HepG2 (cell line): ENCODE results near the gene MRPL28. TPM values are rescaled to one million over a fixed set of nuclear protein-coding genes. Genes with fewer than 3 reads are reported as not detected.

ENCODE experiments used
- ARID5B ChIP-seq: IDR thresholded peaks from 2 replicates; pipeline ENCODE4 v1.4.0; 2020; ENCODE audit warnings: mild to moderate bottlenecking, missing genetic modification reagents
- ASH2L ChIP-seq: fragments of 300-600, 200-600 bp; sonication (generic); IDR thresholded peaks from 2 replicates; pipeline ENCODE4 v1.7.0; 2017; ENCODE audit warnings: low read depth, mild to moderate bottlenecking, moderate library complexity, mixed read lengths, low read length; ENCODE audit not compliant: insufficient read length
- E2F1 ChIP-seq: sonication (generic); formaldehyde crosslinking; IDR thresholded peaks from 2 replicates; pipeline ENCODE4 v1.5.0; 2020; ENCODE audit warnings: missing genetic modification reagents
- FUBP1 ChIP-seq: sonication (generic); formaldehyde crosslinking; IDR thresholded peaks from 2 replicates; pipeline ENCODE4 v1.5.1; 2020; ENCODE audit warnings: missing genetic modification reagents, mild to moderate bottlenecking, borderline replicate concordance
- HBP1 ChIP-seq: IDR thresholded peaks from 2 replicates; pipeline ENCODE4 v1.6.1; 2016; ENCODE audit warnings: low read depth, control low read depth
- HNF4A ChIP-seq: sonication (generic); formaldehyde crosslinking; IDR thresholded peaks from 2 replicates; pipeline ENCODE4 v1.4.0; 2020; ENCODE audit warnings: missing genetic modification reagents
- ISL2 ChIP-seq: sonication (generic); formaldehyde crosslinking; IDR thresholded peaks from 2 replicates; pipeline ENCODE4 v1.5.0; 2020; ENCODE audit warnings: missing genetic modification reagents
- KDM6A ChIP-seq: IDR thresholded peaks from 2 replicates; pipeline ENCODE4 v1.6.1; 2016; ENCODE audit warnings: low read depth
- RFX1 ChIP-seq: fragments of 450-650 bp; IDR thresholded peaks from 2 replicates; pipeline ENCODE4 v1.6.1; 2017
- ZBTB33 ChIP-seq: sonication (generic); formaldehyde crosslinking; IDR thresholded peaks from 2 replicates; pipeline ENCODE4 v1.4.0; 2020; ENCODE audit warnings: missing genetic modification reagents
- ZBTB7B ChIP-seq: sonication (generic); formaldehyde crosslinking; IDR thresholded peaks from 2 replicates; pipeline ENCODE4 v1.4.0; 2020; ENCODE audit warnings: missing genetic modification reagents
- ZC3H13 ChIP-seq: sonication (generic); formaldehyde crosslinking; IDR thresholded peaks from 2 replicates; pipeline ENCODE4 v1.8.1; 2023; ENCODE audit warnings: mild to moderate bottlenecking, missing genetic modification reagents, moderate library complexity
- ZNF207 ChIP-seq: fragments of 450-650 bp; IDR thresholded peaks from 2 replicates; pipeline ENCODE4 v1.6.1; 2016; ENCODE audit warnings: antibody characterized with exemption, borderline replicate concordance
- ZNF24 ChIP-seq: fragments of 450-650 bp; IDR thresholded peaks from 2 replicates; pipeline ENCODE4 v1.6.1; 2017; ENCODE audit warnings: antibody characterized with exemption, mild to moderate bottlenecking
- ZNF572 ChIP-seq: sonication (generic); formaldehyde crosslinking; IDR thresholded peaks from 2 replicates; pipeline ENCODE4 v1.5.1; 2020; ENCODE audit warnings: mild to moderate bottlenecking, missing genetic modification reagents
- ZNF619 ChIP-seq: sonication (generic); formaldehyde crosslinking; IDR thresholded peaks from 2 replicates; pipeline ENCODE4 v1.4.0; 2020; ENCODE audit warnings: mild to moderate bottlenecking, missing genetic modification reagents
- ZNF670 ChIP-seq: sonication (generic); formaldehyde crosslinking; IDR thresholded peaks from 2 replicates; pipeline ENCODE4 v1.8.0; 2022; ENCODE audit warnings: mild to moderate bottlenecking, missing genetic modification reagents, borderline replicate concordance
- polyA plus RNA-seq, 8 experiments: library from polyadenylated mRNA; depleted of rRNA in 3 of 8; stranded (reverse) in 7 of 8; unstranded in 1 of 8; fragments of >200 nt; fragmentation: Illumina TruSeq in 4 of 8; extraction: Trizol in 4 of 8; gene quantifications; 2 replicates each; pipeline versions ENCODE4 v1.2.1 to v1.2.3, GENCODE V29; 2011 to 2016; ENCODE audit warnings: low read depth in 4 of 8, missing spikeins in 1 of 8, mixed read lengths in 1 of 8; ENCODE audit not compliant: insufficient read depth in 1 of 8
- total RNA-seq, 5 experiments: library from RNA; depleted of rRNA; stranded (reverse); fragments of >200 nt; fragmentation: Illumina TruSeq; extraction: Trizol; gene quantifications; 2 replicates each; pipeline ENCODE4 v1.2.3, GENCODE V29; 2016; ENCODE audit warnings: low read depth in 1 of 5

Gene MRPL28
- total and polyA plus RNA-seq, 2 of the 13 experiments (the other 11 are each of a cell fraction or from before 2014, with no cell fraction given): 114 to 135 TPM

- TF ChIP-seq ARID5B (peak; percentile 27; the same call in 1 of the 2 replicates), RFX1 (no peak), KDM6A (0 out of 2 replicates have a peak, but pooled peaks have one; percentile 9), ZBTB7B (0 out of 2 replicates have a peak, but pooled peaks have one; percentile 61), ZNF670 (CRISPR knock-in tag) (peak; percentile 45; the same call in 1 of the 2 replicates), ZC3H13 (no peak; the same call in 1 of the 2 replicates), ZBTB33 (CRISPR knock-in tag) (peak; percentile 16; the same call in 1 of the 2 replicates), HBP1 (CRISPR knock-in tag) (peak; percentile 69; the same call in 1 of the 2 replicates), E2F1 (CRISPR knock-in tag) (peak; percentile 48; the same call in 1 of the 2 replicates), ASH2L (peak; percentile 28), ZNF572 (no peak), ZNF207 (no peak), FUBP1 (CRISPR knock-in tag) (no peak), ZNF24 (no peak), ISL2 (CRISPR knock-in tag) (peak; percentile 37; the same call in 1 of the 2 replicates), HNF4A (CRISPR knock-in tag) (peak; percentile 80), ZNF619 (0 out of 2 replicates have a peak, but pooled peaks have one; percentile 42)
These were observed 29.8 kb downstream of the MRPL28 start (continued) for GRCh38 chr16:340370-341091.
